Endothelial cell of umbilical vein (primary cell): ENCODE data around the gene ADARB1. TPM values are rescaled to one million over a fixed set of nuclear protein-coding genes. Genes with fewer than 3 reads are reported as not detected.

Experiments
- BruUV-seq: library from RNA; stranded (reverse); fragments of 400-500 nt; replicated peaks from 2 replicates; lab custom pipeline; 2021; lab: Mats Ljungman, UMichigan
- CTCF ChIA-PET: fragments of 300-600, 350-600 bp; sonication (Branson Sonifier 250); formaldehyde crosslinking; loops from one replicate; lab custom pipeline; 2021; ENCODE audit warnings: antibody characterized with exemption, inconsistent platforms; lab: Charles Lee
- POLR2A ChIA-PET: fragments of 300-600, 350-600 bp; sonication (Branson Sonifier 250); formaldehyde crosslinking; loops from one replicate; lab custom pipeline; 2021; ENCODE audit warnings: antibody characterized with exemption, inconsistent platforms; lab: Charles Lee
- DNase-seq: peaks from one replicate; pipeline ENCODE4 v3.0.0-alpha.2; 2011; ENCODE audit warnings: low read depth, low spot score
- FAIRE-seq: peaks from 2 replicates; lab custom pipeline; 2011; peaks lifted over from hg19 to GRCh38; lab: Jason Lieb, UNC
- H2AFZ ChIP-seq: 2 replicates; pipeline ENCODE4 v1.6.0; 2012; ENCODE audit warnings: low read depth, low read length, control low read depth, inconsistent platforms
- H3K27ac ChIP-seq: 2 replicates; pipeline ENCODE4 v1.5.1; 2011; ENCODE audit warnings: low read depth, mild to moderate bottlenecking, control low read depth, low read length, moderate library complexity; ENCODE audit not compliant: insufficient read depth
- H3K27me3 ChIP-seq, 2 experiments: 2 replicates each; pipeline versions ENCODE4 v1.6.0 to v1.6.1; 2011; ENCODE audit warnings: low read length in 2 of 2, mixed read lengths in 1 of 2; ENCODE audit not compliant: control insufficient read depth in 2 of 2, insufficient read depth in 2 of 2
- H3K36me3 ChIP-seq, 2 experiments: 2 replicates in 1 of 2; 3 replicates in 1 of 2; pipeline ENCODE4 v1.5.1; 2011; ENCODE audit warnings: low read length in 2 of 2, mild to moderate bottlenecking in 1 of 2, moderate library complexity in 1 of 2; ENCODE audit not compliant: control insufficient read depth in 2 of 2, insufficient read depth in 2 of 2; ENCODE audit errors: extremely low read depth in 1 of 2
- H3K4me1 ChIP-seq: 3 replicates; pipeline ENCODE4 v1.5.1; 2011; ENCODE audit warnings: mild to moderate bottlenecking, low read length; ENCODE audit not compliant: control insufficient read depth, insufficient read depth; ENCODE audit errors: extremely low read depth
- H3K4me2 ChIP-seq: 2 replicates; pipeline ENCODE4 v1.6.1; 2011; ENCODE audit warnings: low read length, control low read depth, mixed read lengths; ENCODE audit not compliant: insufficient read depth
- H3K4me3 ChIP-seq, 3 experiments: fragments of 200-600 bp in 1 of 3; sonication (generic), shearing (Covaris generic) in 1 of 3; replicated peaks in 1 of 3; 2 replicates each; pipeline ENCODE4 v1.5.1; 2011 to 2016; ENCODE audit warnings: control low read depth in 3 of 3, low read length in 3 of 3, mild to moderate bottlenecking in 2 of 3, inconsistent platforms in 1 of 3, low read depth in 1 of 3, moderate library complexity in 1 of 3; ENCODE audit not compliant: insufficient read depth in 1 of 3
- H3K79me2 ChIP-seq: 2 replicates; pipeline ENCODE4 v1.6.0; 2012; ENCODE audit warnings: low read length, inconsistent platforms; ENCODE audit not compliant: control insufficient read depth, insufficient read depth
- H3K9ac ChIP-seq: replicated peaks from 2 replicates; pipeline ENCODE3; 2011; ENCODE audit warnings: low read length, control low read depth; ENCODE audit not compliant: insufficient read depth; ENCODE audit errors: extremely low read depth
- H3K9me1 ChIP-seq: replicated peaks from 3 replicates; pipeline ENCODE4 v1.6.0; 2011; ENCODE audit warnings: mild to moderate bottlenecking, low read length; ENCODE audit not compliant: control insufficient read depth, insufficient read depth; ENCODE audit errors: extremely low read depth
- H3K9me3 ChIP-seq: replicated peaks from 2 replicates; pipeline ENCODE4 v1.5.1; 2012; ENCODE audit warnings: low read length, inconsistent platforms; ENCODE audit not compliant: control insufficient read depth, insufficient read depth
- H4K20me1 ChIP-seq: replicated peaks from 2 replicates; pipeline ENCODE3; 2011; ENCODE audit warnings: mild to moderate bottlenecking, low read length; ENCODE audit not compliant: control insufficient read depth, insufficient read depth; ENCODE audit errors: extremely low read depth
- EZH2 ChIP-seq: IDR thresholded peaks from 2 replicates; pipeline ENCODE4 v1.6.1; 2012; ENCODE audit warnings: borderline replicate concordance, low read depth, mild to moderate bottlenecking, moderate library complexity, low read length, inconsistent platforms; ENCODE audit not compliant: severe bottlenecking
- FOS ChIP-seq: IDR thresholded peaks from 2 replicates; pipeline ENCODE4 v1.6.1; 2011; ENCODE audit warnings: mild to moderate bottlenecking, low read length, moderate library complexity, borderline replicate concordance; ENCODE audit not compliant: insufficient read depth
- GATA2 ChIP-seq: IDR thresholded peaks from 2 replicates; pipeline ENCODE4 v1.7.0; 2011; ENCODE audit warnings: low read depth, mild to moderate bottlenecking, moderate library complexity, mixed read lengths, low read length; ENCODE audit not compliant: insufficient read length, insufficient read depth
- JUN ChIP-seq: IDR thresholded peaks from 2 replicates; pipeline ENCODE4 v1.6.1; 2011; ENCODE audit warnings: borderline replicate concordance, low read depth; ENCODE audit not compliant: insufficient read length, insufficient read depth
- MYC ChIP-seq: IDR thresholded peaks from one replicate; pipeline ENCODE4 v1.6.1; 2011; ENCODE audit warnings: mild to moderate bottlenecking, low read depth, low read length
- POLR2A ChIP-seq: IDR thresholded peaks from 2 replicates; pipeline ENCODE4 v1.6.1; 2012; ENCODE audit warnings: low read depth, mild to moderate bottlenecking, control low read depth, low read length
- POLR2AphosphoS5 ChIP-seq: IDR thresholded peaks from 2 replicates; pipeline ENCODE4 v1.6.1; 2012; ENCODE audit warnings: low read depth, mild to moderate bottlenecking, control low read depth, low read length, moderate library complexity; ENCODE audit not compliant: insufficient read depth
- dilution Hi-C: fragments of 300-500 bp; cut with MboI; formaldehyde crosslinking; loops from one replicate; pipeline ENCODE4 v1.15.0; 2019; ENCODE audit warnings: low sequenced_read_pairs; ENCODE audit not compliant: extremely low pct_ligation_motif_present
- intact Hi-C: fragments of 100-400 bp; cut with micrococcal nuclease; formaldehyde crosslinking; loops from one replicate; pipeline ENCODE4 v1.10.0; 2022
- polyA plus RNA-seq, 4 experiments: library from polyadenylated mRNA; depleted of rRNA in 3 of 4; stranded (reverse) in 3 of 4; unstranded in 1 of 4; fragments of >200 nt; gene quantifications; 2 replicates each; pipeline versions ENCODE4 v1.2.1 to v1.2.3, GENCODE V29; 2011 to 2012; ENCODE audit warnings: missing spikeins in 1 of 4
- total RNA-seq: library from RNA; stranded (reverse); gene quantifications from 2 replicates; pipeline ENCODE4 v1.2.3, GENCODE V29; 2021
- TF ChIP-seq, protein P1 (sequence below), 2 donors: IDR thresholded peaks; 1 replicate in 1 of 2; 2 replicates in 1 of 2; pipeline ENCODE4 v1.5.1; 2011; ENCODE audit warnings: low read length in 2 of 2, mild to moderate bottlenecking in 2 of 2, moderate library complexity in 2 of 2, control low read depth in 1 of 2, inconsistent platforms in 1 of 2, low read depth in 1 of 2; ENCODE audit not compliant: insufficient read depth in 1 of 2; ENCODE audit errors: extremely low read depth in 1 of 2
- TF ChIP-seq, protein P2 (sequence below): IDR thresholded peaks from 2 replicates; pipeline ENCODE4 v1.6.1; 2011; ENCODE audit not compliant: insufficient read depth, insufficient read length

Gene ADARB1
- total and polyA plus RNA-seq, 2 donors (not counting 3 experiments of a cell fraction or from before 2014, with no cell fraction given) = 32.5 to 54.3 TPM

DNA sequence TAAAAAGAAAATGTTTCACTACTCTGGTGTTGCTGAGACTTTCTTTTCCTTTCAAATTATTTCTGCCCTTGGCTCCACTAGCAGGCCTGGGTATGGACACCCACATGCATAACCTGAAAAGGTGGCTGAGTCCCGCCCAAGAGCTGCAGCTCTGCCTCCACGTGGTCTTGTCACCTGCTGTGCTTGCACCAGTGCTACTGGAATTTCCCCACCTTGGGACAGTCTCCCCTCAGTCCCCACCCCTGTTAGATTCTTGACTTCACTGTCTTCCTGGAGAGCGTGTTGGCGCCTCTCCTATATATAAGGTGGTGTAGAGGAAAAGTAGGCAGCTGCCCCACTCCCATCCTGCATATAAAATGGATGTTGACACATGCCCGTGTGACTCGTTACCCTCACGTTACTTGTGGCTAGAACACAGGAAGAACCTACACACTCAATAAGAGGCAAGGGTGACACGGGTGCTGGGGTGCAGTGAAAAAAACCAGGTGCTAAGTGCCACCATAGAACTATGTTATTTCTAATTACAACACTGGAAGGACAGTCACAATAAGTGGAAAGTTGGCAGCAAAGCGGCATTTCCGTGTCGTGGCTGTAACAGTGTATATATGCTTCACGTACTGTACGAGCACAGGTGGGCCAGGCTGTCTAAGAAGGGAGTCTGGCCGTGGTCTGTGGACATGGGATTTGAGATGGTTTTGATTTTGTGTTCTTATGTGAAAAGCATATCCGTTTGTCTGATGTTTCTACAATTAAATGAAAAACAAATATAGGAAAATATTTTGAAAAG, 152.4 kb downstream of the ADARB1 start:
- no peak for FAIRE-seq
- BruUV-seq = no TSS peak
- DNase-seq = no peak

More for the DNA sequence above, 152.4 kb downstream of the ADARB1 start:
- no peaks in the 10 kb centered on the region for H4K20me1 ChIP-seq
- H3K4me1 ChIP-seq = no peaks in the 10 kb centered on the region
- ChIA-PET CTCF (interaction anchor here (1.3 kb wide), 1 partner anchor 86 kb away, joined by 5 read pairs; no protein-coding TSS in a partner anchor), POLR2A (no interaction called here)
- peaks cover 0 to 9% of the 10 kb centered on the region in 2 experiments for H3K36me3 ChIP-seq
- H2AFZ ChIP-seq = no peak overlapping the region
- H3K79me2 ChIP-seq = no peaks in the 10 kb centered on the region
- H3K4me3 ChIP-seq = no peak overlapping the region
- H3K27me3 ChIP-seq = no peaks in the 10 kb centered on the region
- no peak overlapping the region for H3K9ac ChIP-seq
- no peaks in the 10 kb centered on the region for H3K9me3 ChIP-seq
- intact Hi-C loops (no loop called here), dilution Hi-C loops (no loop called here)
- H3K9me1 ChIP-seq = no peaks in the 10 kb centered on the region
- no peak overlapping the region for H3K4me2 ChIP-seq
- H3K27ac ChIP-seq = no peak overlapping the region
- no peak for TF ChIP-seq MYC
- TF ChIP-seq, protein P1, sequence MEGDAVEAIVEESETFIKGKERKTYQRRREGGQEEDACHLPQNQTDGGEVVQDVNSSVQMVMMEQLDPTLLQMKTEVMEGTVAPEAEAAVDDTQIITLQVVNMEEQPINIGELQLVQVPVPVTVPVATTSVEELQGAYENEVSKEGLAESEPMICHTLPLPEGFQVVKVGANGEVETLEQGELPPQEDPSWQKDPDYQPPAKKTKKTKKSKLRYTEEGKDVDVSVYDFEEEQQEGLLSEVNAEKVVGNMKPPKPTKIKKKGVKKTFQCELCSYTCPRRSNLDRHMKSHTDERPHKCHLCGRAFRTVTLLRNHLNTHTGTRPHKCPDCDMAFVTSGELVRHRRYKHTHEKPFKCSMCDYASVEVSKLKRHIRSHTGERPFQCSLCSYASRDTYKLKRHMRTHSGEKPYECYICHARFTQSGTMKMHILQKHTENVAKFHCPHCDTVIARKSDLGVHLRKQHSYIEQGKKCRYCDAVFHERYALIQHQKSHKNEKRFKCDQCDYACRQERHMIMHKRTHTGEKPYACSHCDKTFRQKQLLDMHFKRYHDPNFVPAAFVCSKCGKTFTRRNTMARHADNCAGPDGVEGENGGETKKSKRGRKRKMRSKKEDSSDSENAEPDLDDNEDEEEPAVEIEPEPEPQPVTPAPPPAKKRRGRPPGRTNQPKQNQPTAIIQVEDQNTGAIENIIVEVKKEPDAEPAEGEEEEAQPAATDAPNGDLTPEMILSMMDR (IDR thresholded peaks at IDR 0.05; ENCODE audit: extremely low read depth in 1 of 2, insufficient read depth in 1 of 2, low read depth in 1 of 2, low read length in 2 of 2) = no peak
- TF ChIP-seq FOS = no peak
- TF ChIP-seq, protein P2, sequence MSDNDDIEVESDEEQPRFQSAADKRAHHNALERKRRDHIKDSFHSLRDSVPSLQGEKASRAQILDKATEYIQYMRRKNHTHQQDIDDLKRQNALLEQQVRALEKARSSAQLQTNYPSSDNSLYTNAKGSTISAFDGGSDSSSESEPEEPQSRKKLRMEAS = no peak
- no peak for TF ChIP-seq POLR2A
- no peak for TF ChIP-seq JUN
- no peak for TF ChIP-seq GATA2
- TF ChIP-seq EZH2 = no peak
- TF ChIP-seq POLR2AphosphoS5 = no peak
